Globus pallidus (tissue), 1 donor: Measurements from ENCODE around the gene PXMP4.
"Not testable (repeated sequence)": the region's sequence is repeated elsewhere in the genome, so short reads cannot be mapped to it uniquely, and the experiment has no call there.

Experiments
- DNase-seq: peaks from one replicate; pipeline ENCODE4 v3.0.0-alpha.2; 2015; ENCODE audit warnings: low spot score

The PXMP4 gene

GRCh38 chr20:33703498-33704137 lies 16.5 kb downstream of the PXMP4 start:
- no peak for DNase-seq

- DNase-seq: no peak
These were observed 17.2 kb downstream of the PXMP4 start for GRCh38 chr20:33702861-33703260.

GRCh38 chr20:33701629-33702450 lies 18.3 kb downstream of the PXMP4 start:
- DNase-seq: no peak

GRCh38 chr20:33700696-33701441 lies 19.2 kb downstream of the PXMP4 start:
- not testable (repeated sequence) for DNase-seq

GRCh38 chr20:33698966-33699365 lies 21.1 kb downstream of the PXMP4 start:
- DNase-seq: not testable (repeated sequence)

- peak; percentile 67 for DNase-seq
These were observed 23.0 kb downstream of the PXMP4 start for GRCh38 chr20:33697129-33697528.

- DNase-seq: no peak
These were observed 23.7 kb downstream of the PXMP4 start for GRCh38 chr20:33696448-33696847.

- DNase-seq: no peak
These were observed 25.5 kb downstream of the PXMP4 start for GRCh38 chr20:33694639-33695012.

GRCh38 chr20:33693741-33694638 lies 26.1 kb downstream of the PXMP4 start:
- DNase-seq: peak; percentile 90

GRCh38 chr20:33693289-33693688 lies 26.8 kb downstream of the PXMP4 start:
- DNase-seq: no peak

- peak; percentile 87 for DNase-seq
These were observed 30.1 kb downstream of the PXMP4 start for GRCh38 chr20:33689973-33690372.

GRCh38 chr20:33689493-33689892 lies 30.6 kb downstream of the PXMP4 start:
- DNase-seq: no peak

GRCh38 chr20:33688938-33689424 lies 31.1 kb downstream of the PXMP4 start:
- DNase-seq: no peak

GRCh38 chr20:33687993-33688937 lies 31.8 kb downstream of the PXMP4 start:
- no peak for DNase-seq

- no peak for DNase-seq
These were observed 32.7 kb downstream of the PXMP4 start for GRCh38 chr20:33687370-33687915.

- DNase-seq: no peak
These were observed 33.1 kb downstream of the PXMP4 start for GRCh38 chr20:33686984-33687366.

GRCh38 chr20:33686100-33686983 lies 33.8 kb downstream of the PXMP4 start, which contains the start of gene E2F1:
E2F1 (minus strand) TSS chr20:33686385; CDS start chr20:33686264, 121 bp downstream.
- peak; percentile 94 for DNase-seq

- DNase-seq: no peak
These were observed 34.6 kb downstream of the PXMP4 start for GRCh38 chr20:33685328-33686099.
